Measurements from ENCODE around the gene COX7A2L. TPM values are rescaled to one million over a fixed set of nuclear protein-coding genes. Genes with fewer than 3 reads are reported as not detected.

The COX7A2L gene
- total RNA-seq, 1 experiment from 2014 or later: 132 TPM

- Histone ChIP-seq H3K36me3 (ENCODE audit: control insufficient read depth, insufficient read depth, low read length) (peaks cover 6% of the 10 kb centered on the region; the same call in 1 of the 2 replicates), H3K27me3 (ENCODE audit: control insufficient read depth, insufficient read depth, low read length) (no peaks in the 10 kb centered on the region), H3K27ac (ENCODE audit: low read length) (peak overlapping the region; percentile 88), H3K4me1 (ENCODE audit: control insufficient read depth, insufficient read depth, low read length) (peaks cover 7% of the 10 kb centered on the region; the same call in 1 of the 2 replicates), H3K9me3 (ENCODE audit: control insufficient read depth, insufficient read depth, low read depth, low read length) (no peaks in the 10 kb centered on the region), H3K4me3 (ENCODE audit: low read depth in 2 of 2, low read length in 2 of 2) (peak overlapping the region; percentile 94 to 97)
- CTCF ChIA-PET: no interaction called here
- intact Hi-C loops (cut with micrococcal nuclease; ENCODE audit: unreplicated experiment): no loop called here
- BruUV-seq (replicated peaks): no TSS peak
- in situ Hi-C loops (cut with HindIII; ENCODE audit: low pct_unique_long_range_greater_than_20kb, low sequenced_read_pairs): no loop called here
- TF ChIP-seq SIN3A (IDR thresholded peaks at IDR 0.05; ENCODE audit: borderline replicate concordance, insufficient read depth, low read depth, low read length) (no peak), REST (IDR thresholded peaks at IDR 0.05; ENCODE audit: insufficient read depth in 1 of 2, low read depth in 2 of 2, low read length in 1 of 2) (no peak), TCF7L2 (IDR thresholded peaks at IDR 0.05; ENCODE audit: low read depth, low read length) (no peak)
- no peak for ATAC-seq
- POLR2A ChIA-PET: no interaction called here
- peak; percentile 8 for DNase-seq (ENCODE audit: low read depth, low spot score)
These were observed 1.6 kb downstream of the COX7A2L start for GRCh38 chr2:42359304-42359964.

GRCh38 chr2:42353792-42354429, 7.1 kb downstream of the COX7A2L start:
- intact Hi-C loops (cut with micrococcal nuclease; ENCODE audit: unreplicated experiment) (no loop called here), in situ Hi-C loops (cut with HindIII; ENCODE audit: low pct_unique_long_range_greater_than_20kb, low sequenced_read_pairs) (no loop called here)
- no TSS peak for BruUV-seq (replicated peaks)
- Histone ChIP-seq H3K27me3 (ENCODE audit: control insufficient read depth, insufficient read depth, low read length) (no peaks in the 10 kb centered on the region), H3K27ac (ENCODE audit: low read length) (no peak overlapping the region), H3K4me3 (ENCODE audit: low read depth in 2 of 2, low read length in 2 of 2) (no peak overlapping the region), H3K4me1 (ENCODE audit: control insufficient read depth, insufficient read depth, low read length) (peaks cover 5% of the 10 kb centered on the region; the same call in 1 of the 2 replicates), H3K9me3 (ENCODE audit: control insufficient read depth, insufficient read depth, low read depth, low read length) (no peaks in the 10 kb centered on the region), H3K36me3 (ENCODE audit: control insufficient read depth, insufficient read depth, low read length) (0 out of 2 replicates have a peak, but pooled peaks cover 5% of the 10 kb centered on the region)
- ChIA-PET CTCF (no interaction called here), POLR2A (interaction anchor here (1.0 kb wide), 1 partner anchor 10 kb away, joined by 4 read pairs; no protein-coding TSS in a partner anchor)
- no peak for DNase-seq (ENCODE audit: low read depth, low spot score)
- ATAC-seq: no peak
- TF ChIP-seq SIN3A (IDR thresholded peaks at IDR 0.05; ENCODE audit: borderline replicate concordance, insufficient read depth, low read depth, low read length): no peak
- TF ChIP-seq CTCF (IDR thresholded peaks at IDR 0.05): no peak
- TF ChIP-seq POLR2AphosphoS5 (IDR thresholded peaks at IDR 0.05; ENCODE audit: low read depth, low read length): no peak
- no peak for TF ChIP-seq REST (IDR thresholded peaks at IDR 0.05; ENCODE audit: insufficient read depth in 1 of 2, low read depth in 2 of 2, low read length in 1 of 2)
- TF ChIP-seq TCF7L2 (IDR thresholded peaks at IDR 0.05; ENCODE audit: low read depth, low read length): no peak

Measured in Panc1 (cell line).